GM19452 (cell line): Measurements from ENCODE around the gene RABL3.
A peak's percentile ranks its signal among the peaks of the same experiment; 100 is the strongest.
"Not testable (repeated sequence)": the region's sequence is repeated elsewhere in the genome, so short reads cannot be mapped to it uniquely, and the experiment has no call there.

Experiments used
- ATAC-seq: cut with Tn5 transposase; IDR thresholded peaks from one replicate; pipeline ENCODE4 v1.9.1; 2021; ENCODE audit not compliant: unreplicated experiment

RABL3 gene

GRCh38 chr3:120749843-120750242 lies 7.5 kb upstream of the RABL3 start:
- ATAC-seq = no peak

GRCh38 chr3:120745466-120745865 lies 3.1 kb upstream of the RABL3 start:
- no peak for ATAC-seq

DNA sequence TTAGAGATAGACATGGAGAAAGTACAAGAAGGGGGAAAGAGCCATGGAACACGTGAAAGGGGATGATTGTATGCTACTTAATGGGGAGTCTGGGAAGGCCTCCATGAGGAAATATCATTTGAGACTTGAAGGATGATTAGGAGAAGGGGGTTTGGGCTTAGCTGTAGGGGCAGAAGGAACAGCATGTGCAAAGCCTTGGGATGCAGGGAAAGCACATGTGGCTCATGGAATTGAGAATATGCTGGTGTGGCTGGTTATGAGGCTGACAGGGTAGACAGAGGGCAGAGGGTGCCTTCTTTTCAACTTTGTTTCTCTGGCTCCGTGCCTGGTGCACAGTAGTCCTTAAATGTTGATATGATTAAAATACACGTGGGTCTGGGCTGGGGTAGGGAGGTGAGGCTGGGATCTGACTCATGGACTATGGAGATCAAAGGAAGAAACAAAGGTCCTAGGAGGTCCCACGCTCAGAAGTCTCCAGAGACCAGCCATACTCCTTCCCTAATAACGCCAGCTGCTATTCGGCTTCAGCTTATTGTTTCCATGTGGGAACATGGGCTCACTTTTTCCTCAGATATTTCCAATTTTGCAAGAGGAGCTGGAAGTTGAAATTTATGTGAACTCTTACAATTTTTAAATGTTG lies 1.4 kb upstream of the RABL3 start:
- ATAC-seq = no peak

DNA sequence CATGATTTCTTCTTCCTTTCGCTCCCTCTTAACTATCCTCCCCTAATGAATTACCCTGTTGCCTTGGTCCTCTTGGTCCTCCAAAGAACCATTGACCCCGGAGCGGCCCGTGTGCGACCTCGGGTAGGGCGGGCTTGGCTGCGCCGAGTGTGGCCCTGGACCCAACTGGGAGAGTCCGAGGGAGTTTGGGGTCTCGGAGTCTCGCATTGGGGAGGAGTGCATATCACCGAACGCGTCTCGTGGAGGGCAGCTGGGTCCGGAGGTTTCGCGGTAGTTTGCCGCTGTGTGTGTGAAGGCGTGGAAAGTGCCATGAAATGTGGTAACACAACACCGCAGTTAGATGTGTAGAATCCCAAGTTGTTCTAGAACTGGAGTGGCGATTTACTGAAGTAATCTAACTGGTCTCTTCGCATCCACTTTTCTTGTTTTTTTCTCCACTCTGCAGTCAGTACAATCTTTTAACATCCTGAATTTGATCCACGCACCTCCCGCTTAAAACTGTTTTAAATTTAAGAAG lies 591 bp upstream of the RABL3 start:
- ATAC-seq = peak; percentile 14

DNA sequence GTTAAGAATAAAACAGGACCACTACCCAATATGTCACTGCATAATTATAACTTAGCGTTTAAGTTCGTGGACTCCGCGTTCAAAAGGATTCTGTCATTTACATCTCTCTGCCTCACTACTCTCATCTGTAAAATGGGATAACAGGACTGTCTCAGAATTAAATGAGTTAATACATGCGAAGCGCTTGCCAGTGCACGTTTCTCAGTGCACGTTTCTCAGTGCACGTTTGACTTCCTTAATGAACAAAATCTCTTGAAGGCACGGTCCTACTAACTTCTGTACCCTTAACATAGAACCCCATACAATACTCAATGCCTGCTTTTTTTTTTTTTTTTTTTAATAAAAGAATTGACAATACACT lies 499 bp downstream of the RABL3 start:
- peak; percentile 24 for ATAC-seq

- ATAC-seq = no peak
Measured at GRCh38 chr3:120741320-120741719, 996 bp downstream of the RABL3 start.

GRCh38 chr3:120738006-120738405 lies 4.3 kb downstream of the RABL3 start:
- not testable (repeated sequence) for ATAC-seq

DNA sequence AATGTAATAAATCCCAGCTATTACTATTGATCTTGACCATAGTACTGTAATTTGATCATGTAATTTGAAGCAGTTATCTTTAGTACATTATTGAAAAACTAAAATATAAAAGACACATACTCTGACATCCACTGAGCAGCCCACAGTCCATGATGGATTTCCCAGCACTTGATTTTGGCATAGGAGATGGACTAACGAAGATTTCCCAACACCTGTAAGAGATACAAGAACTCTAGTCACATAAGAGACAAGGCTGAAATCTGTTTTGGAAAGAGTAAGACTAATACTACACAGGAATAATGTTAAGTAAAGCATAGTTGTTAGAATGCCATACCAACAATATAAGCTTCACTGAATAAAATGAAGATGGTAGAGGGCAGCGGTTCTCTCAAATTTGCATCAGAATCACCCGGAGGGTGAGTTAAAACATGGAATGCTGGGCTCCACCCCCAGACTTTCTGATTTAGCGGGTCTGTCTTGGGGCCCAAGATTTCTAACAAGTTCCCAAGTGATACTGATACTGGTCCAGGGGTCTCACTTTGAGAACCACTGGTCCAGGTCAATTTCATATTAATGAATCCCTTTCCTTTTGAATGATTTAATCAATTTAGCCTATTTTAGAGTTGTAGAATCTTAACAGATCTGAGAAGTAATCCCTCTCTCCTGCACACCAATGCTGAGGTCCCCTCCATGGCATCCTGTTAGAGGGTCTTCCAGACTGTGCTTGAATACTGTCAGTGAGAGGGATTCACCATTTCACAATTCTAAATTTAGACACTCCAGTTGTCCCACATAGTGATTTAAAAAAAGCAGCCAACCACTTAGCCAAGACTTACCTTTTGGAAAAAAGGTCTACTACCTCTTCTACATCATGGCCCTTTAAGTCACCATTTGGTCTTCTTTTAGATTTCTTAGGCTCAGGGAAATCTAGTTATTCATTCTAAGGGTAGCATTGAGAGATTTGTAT lies 11.5 kb downstream of the RABL3 start:
- ATAC-seq = no peak

GRCh38 chr3:120726791-120727190 lies 15.5 kb downstream of the RABL3 start:
- no peak for ATAC-seq

GRCh38 chr3:120719167-120719834 lies 23.0 kb downstream of the RABL3 start:
- not testable (repeated sequence) for ATAC-seq

- ATAC-seq = no peak
Measured at GRCh38 chr3:120713262-120713661, 29.1 kb downstream of the RABL3 start.

DNA sequence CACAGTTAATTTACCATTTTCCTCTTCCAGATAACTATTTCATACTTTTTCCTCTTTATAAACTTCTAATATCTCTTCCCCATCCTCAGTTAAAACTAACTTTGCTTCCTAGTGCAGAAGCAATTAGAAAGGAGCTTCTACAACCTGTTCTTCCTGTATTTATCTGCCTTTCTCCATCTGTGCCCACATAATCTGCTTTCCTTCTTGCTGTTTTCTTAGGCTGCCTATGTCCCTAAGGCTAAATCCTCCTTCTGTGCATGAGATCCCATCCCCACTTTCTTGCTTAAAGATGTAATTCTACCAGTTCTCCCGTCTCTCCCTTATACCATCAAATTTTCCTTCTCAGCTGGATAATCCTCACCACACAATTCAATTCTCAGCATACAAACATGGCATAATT lies 31.9 kb downstream of the RABL3 start:
- ATAC-seq = no peak

DNA sequence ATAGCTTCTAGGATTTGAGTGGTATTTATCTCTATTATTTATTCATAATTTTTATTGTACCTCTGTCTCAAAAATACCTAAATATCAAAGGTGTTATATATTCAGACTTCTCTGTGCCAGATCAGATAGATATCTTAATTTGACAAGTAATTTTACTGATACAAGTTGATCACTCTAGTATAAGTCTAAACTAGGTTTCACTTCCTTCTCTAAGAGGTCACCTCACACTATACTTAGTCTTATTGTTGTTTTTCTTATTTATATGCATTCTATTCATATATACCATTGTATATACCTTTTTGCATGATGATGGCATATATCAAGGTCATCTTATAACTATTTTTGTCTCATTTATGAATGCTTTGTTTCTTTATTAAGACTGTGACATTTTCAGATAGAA lies 33.9 kb downstream of the RABL3 start:
- ATAC-seq = peak; percentile 63

GRCh38 chr3:120706950-120707349 lies 35.4 kb downstream of the RABL3 start:
- no peak for ATAC-seq

DNA sequence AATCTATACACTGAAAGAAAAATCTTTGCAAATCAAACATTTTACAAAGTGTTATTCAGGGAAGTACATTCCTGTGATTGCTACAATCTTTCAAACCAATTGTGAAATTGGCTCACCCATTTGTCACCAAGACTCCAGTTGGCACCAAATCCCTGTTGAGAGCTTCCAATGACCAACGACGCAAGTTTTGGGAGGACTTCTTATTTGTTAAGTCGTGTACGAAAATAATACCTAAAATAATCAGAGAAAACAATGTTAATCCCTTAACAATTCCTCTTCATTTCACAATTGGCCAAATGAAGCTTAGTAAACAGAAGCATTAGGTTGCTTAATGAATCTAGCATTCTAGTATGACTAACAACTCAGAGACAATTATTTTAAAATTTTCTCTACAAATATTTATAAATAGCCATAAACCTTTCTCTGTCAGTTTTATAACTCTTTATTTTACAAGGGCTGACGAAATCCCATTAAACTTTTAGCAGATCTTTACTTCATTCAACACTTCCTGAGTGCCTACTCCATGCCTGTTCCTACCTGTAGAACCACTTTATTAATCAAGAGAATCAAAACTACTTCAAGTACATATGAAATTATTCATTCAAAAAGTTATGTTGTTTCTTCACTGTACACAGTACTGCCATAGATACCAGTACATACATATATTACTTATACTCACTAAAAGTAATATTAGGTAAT lies 36.3 kb downstream of the RABL3 start:
- no peak for ATAC-seq

DNA sequence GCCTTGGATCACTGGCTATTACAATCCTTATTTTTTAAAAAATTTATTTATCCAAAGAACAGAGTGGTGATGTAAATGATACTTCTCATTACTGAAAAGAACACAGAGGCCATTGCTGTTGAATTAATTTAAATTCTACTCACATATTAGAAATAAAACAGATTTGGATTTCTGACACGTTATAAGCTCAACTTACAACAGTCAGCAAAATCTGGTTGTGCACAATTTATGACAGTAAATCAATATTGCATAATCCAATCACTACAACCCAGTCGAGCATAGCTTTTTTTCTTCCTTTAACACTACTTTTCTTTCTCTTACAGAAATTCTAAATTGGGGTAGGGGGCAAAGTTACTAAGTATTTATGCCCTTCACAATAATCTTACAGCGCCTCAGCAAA lies 43.0 kb downstream of the RABL3 start:
- no peak for ATAC-seq

- ATAC-seq = no peak
Measured at GRCh38 chr3:120693439-120694171, 48.7 kb downstream of the RABL3 start.

GRCh38 chr3:120689395-120689794 lies 52.9 kb downstream of the RABL3 start:
- ATAC-seq = no peak

DNA sequence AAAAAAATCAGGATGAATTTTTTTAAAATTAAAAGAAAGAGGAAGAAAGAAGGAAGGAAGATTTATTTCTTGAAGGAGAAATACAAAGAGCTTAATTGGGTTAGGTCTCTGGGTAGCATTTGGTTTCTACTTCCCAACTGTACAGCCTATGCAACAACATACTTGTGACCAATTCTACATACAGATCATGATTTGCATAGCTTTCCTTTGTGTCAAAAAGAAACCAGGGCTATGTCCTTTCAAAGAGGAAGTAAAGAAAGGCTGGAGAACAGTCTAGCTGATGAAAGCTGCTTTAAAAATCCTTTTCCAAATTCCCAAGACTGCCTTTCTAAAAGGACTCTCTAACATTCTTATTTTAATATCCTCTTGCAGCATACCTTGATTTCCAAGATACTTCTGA lies 54.2 kb downstream of the RABL3 start:
- ATAC-seq = peak; percentile 94

GRCh38 chr3:120685411-120685810 lies 56.9 kb downstream of the RABL3 start:
- ATAC-seq = no peak
